Astrocyte (in vitro differentiated cells and primary cell): ENCODE measurements around the gene FUCA1. TPM values are rescaled to one million over a fixed set of nuclear protein-coding genes. Genes with fewer than 3 reads are reported as not detected.

ENCODE experiments used
- DNase-seq: peaks from one replicate; pipeline ENCODE4 v3.0.0-alpha.2; 2010; ENCODE audit warnings: low read depth
- FAIRE-seq: peaks from 2 replicates; lab custom pipeline; 2011; peaks lifted over from hg19 to GRCh38; lab: Jason Lieb, UNC
- H2AFZ ChIP-seq: 2 replicates; pipeline ENCODE4 v1.6.0; 2012; ENCODE audit warnings: low read depth, low read length, inconsistent platforms
- H3K27ac ChIP-seq: 2 replicates; pipeline ENCODE4 v1.5.1; 2011; ENCODE audit warnings: low read depth, low read length, inconsistent platforms
- H3K27me3 ChIP-seq: 2 replicates; pipeline ENCODE4 v1.6.0; 2011; ENCODE audit warnings: low read length, inconsistent platforms; ENCODE audit not compliant: insufficient read depth
- H3K36me3 ChIP-seq: 2 replicates; pipeline ENCODE4 v1.5.1; 2011; ENCODE audit warnings: low read length, inconsistent platforms; ENCODE audit not compliant: insufficient read depth
- H3K4me1 ChIP-seq: 2 replicates; pipeline ENCODE4 v1.5.1; 2011; ENCODE audit warnings: low read length, inconsistent platforms; ENCODE audit not compliant: insufficient read depth
- H3K4me2 ChIP-seq: 2 replicates; pipeline ENCODE4 v1.6.0; 2012; ENCODE audit warnings: low read length, inconsistent platforms
- H3K4me3 ChIP-seq: 2 replicates; pipeline ENCODE4 v1.5.1; 2011; ENCODE audit warnings: low read depth, mild to moderate bottlenecking, low read length, inconsistent platforms; ENCODE audit not compliant: insufficient read depth
- H3K79me2 ChIP-seq: 2 replicates; pipeline ENCODE4 v1.6.0; 2012; ENCODE audit warnings: mild to moderate bottlenecking, low read length, inconsistent platforms; ENCODE audit not compliant: insufficient read depth
- H3K9ac ChIP-seq: 2 replicates; pipeline ENCODE4 v1.6.0; 2012; ENCODE audit warnings: mild to moderate bottlenecking, low read length, inconsistent platforms
- H3K9me3 ChIP-seq: 2 replicates; pipeline ENCODE4 v1.5.1; 2012; ENCODE audit warnings: low read depth, mild to moderate bottlenecking, low read length, inconsistent platforms; ENCODE audit not compliant: insufficient read depth
- H4K20me1 ChIP-seq: 2 replicates; pipeline ENCODE4 v1.6.0; 2012; ENCODE audit warnings: low read length, inconsistent platforms; ENCODE audit not compliant: insufficient read depth
- H3K27ac Mint-ChIP-seq: one replicate; pipeline ENCODE4 v1.8.0; 2021; ENCODE audit warnings: mild to moderate bottlenecking, mixed read lengths; ENCODE audit not compliant: unreplicated experiment
- H3K27me3 Mint-ChIP-seq: one replicate; pipeline ENCODE4 v1.8.0; 2021; ENCODE audit warnings: low read depth, mixed read lengths; ENCODE audit not compliant: unreplicated experiment
- H3K36me3 Mint-ChIP-seq: one replicate; pipeline ENCODE4 v1.8.0; 2021; ENCODE audit warnings: low read depth, mixed read lengths; ENCODE audit not compliant: unreplicated experiment
- H3K4me1 Mint-ChIP-seq: one replicate; pipeline ENCODE4 v1.8.0; 2021; ENCODE audit warnings: low read depth, mixed read lengths; ENCODE audit not compliant: unreplicated experiment
- H3K4me3 Mint-ChIP-seq: one replicate; pipeline ENCODE4 v1.8.0; 2021; ENCODE audit warnings: mild to moderate bottlenecking, moderate library complexity, mixed read lengths; ENCODE audit not compliant: unreplicated experiment
- H3K9me3 Mint-ChIP-seq: one replicate; pipeline ENCODE4 v1.8.0; 2021; ENCODE audit warnings: mild to moderate bottlenecking, mixed read lengths; ENCODE audit not compliant: unreplicated experiment
- EZH2 ChIP-seq: IDR thresholded peaks from 2 replicates; pipeline ENCODE4 v1.6.1; 2012; ENCODE audit warnings: mild to moderate bottlenecking, low read length, inconsistent platforms; ENCODE audit not compliant: insufficient read depth
- total RNA-seq: library from RNA; stranded (reverse); gene quantifications from 2 replicates; pipeline ENCODE4 v1.2.1, GENCODE V29; 2021
- TF ChIP-seq, protein P1 (sequence below): IDR thresholded peaks from 2 replicates; pipeline ENCODE4 v1.5.1; 2011; ENCODE audit warnings: low read depth, mild to moderate bottlenecking, inconsistent platforms, low read length, moderate library complexity; ENCODE audit not compliant: insufficient read depth

The FUCA1 gene
- total RNA-seq, 1 donor from 2014 or later = 10.4 TPM

DNA sequence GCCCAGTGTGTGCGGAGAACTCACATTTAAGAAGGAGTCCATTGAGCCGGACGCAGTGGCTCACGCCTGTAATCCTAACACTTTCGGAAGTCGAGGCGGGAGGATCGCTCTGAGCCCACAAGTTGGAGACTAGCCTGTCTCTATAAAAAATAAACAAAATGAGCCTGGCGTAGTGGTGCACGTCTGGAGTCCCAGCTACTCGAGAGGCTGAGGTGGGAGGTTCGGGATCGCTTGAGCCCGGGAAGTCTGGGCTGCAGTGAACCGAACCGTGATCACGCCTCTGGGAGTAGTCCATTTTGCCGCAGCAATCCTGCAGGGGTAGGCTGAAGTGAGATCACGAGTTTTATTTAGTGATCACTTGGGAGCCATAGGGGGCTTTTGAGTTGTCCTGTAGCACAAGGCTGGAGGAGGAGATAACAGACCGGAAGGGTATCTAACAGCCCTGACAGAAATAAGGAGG, 497 bp upstream of the FUCA1 start:
- H3K36me3 ChIP-seq = no peaks in the 10 kb centered on the region
- H3K9me3 Mint-ChIP-seq = no peaks in the 10 kb centered on the region
- peak overlapping the region; percentile 84 for H3K4me3 Mint-ChIP-seq
- no peak overlapping the region for H3K27ac ChIP-seq
- peak overlapping the region; percentile 31 for H3K9ac ChIP-seq
- peaks cover 24% of the 10 kb centered on the region for H3K27me3 Mint-ChIP-seq
- no peak for FAIRE-seq
- TF ChIP-seq, protein P1, sequence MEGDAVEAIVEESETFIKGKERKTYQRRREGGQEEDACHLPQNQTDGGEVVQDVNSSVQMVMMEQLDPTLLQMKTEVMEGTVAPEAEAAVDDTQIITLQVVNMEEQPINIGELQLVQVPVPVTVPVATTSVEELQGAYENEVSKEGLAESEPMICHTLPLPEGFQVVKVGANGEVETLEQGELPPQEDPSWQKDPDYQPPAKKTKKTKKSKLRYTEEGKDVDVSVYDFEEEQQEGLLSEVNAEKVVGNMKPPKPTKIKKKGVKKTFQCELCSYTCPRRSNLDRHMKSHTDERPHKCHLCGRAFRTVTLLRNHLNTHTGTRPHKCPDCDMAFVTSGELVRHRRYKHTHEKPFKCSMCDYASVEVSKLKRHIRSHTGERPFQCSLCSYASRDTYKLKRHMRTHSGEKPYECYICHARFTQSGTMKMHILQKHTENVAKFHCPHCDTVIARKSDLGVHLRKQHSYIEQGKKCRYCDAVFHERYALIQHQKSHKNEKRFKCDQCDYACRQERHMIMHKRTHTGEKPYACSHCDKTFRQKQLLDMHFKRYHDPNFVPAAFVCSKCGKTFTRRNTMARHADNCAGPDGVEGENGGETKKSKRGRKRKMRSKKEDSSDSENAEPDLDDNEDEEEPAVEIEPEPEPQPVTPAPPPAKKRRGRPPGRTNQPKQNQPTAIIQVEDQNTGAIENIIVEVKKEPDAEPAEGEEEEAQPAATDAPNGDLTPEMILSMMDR = no peak
- no peak for TF ChIP-seq EZH2
- H3K4me1 ChIP-seq = peaks cover 14% of the 10 kb centered on the region
- no peak for DNase-seq
- H3K4me1 Mint-ChIP-seq = peaks cover 13% of the 10 kb centered on the region
- no peaks in the 10 kb centered on the region for H3K79me2 ChIP-seq
- peak overlapping the region; percentile 95 for H3K4me2 ChIP-seq
- H3K27ac Mint-ChIP-seq = no peak overlapping the region
- no peaks in the 10 kb centered on the region for H3K36me3 Mint-ChIP-seq
- H3K4me3 ChIP-seq = peak overlapping the region; percentile 77
- H3K9me3 ChIP-seq = no peaks in the 10 kb centered on the region
- H2AFZ ChIP-seq = peak overlapping the region; percentile 97
- no peaks in the 10 kb centered on the region for H4K20me1 ChIP-seq
- H3K27me3 ChIP-seq = peaks cover 4% of the 10 kb centered on the region

GRCh38 chr1:23867542-23867894, 572 bp downstream of the FUCA1 start:
- Histone ChIP-seq H3K36me3 (no peaks in the 10 kb centered on the region), H3K27ac (no peak overlapping the region), H3K27me3 (peaks cover 4% of the 10 kb centered on the region), H3K4me2 (peak overlapping the region; percentile 95), H3K4me3 (peak overlapping the region; percentile 77), H3K9me3 (no peaks in the 10 kb centered on the region), H3K9ac (peak overlapping the region; percentile 73), H2AFZ (peak overlapping the region; percentile 97), H3K79me2 (no peaks in the 10 kb centered on the region), H3K4me1 (peaks cover 14% of the 10 kb centered on the region), H4K20me1 (no peaks in the 10 kb centered on the region)
- DNase-seq (no peak), FAIRE-seq (no peak)
- Mint-ChIP-seq H3K4me3 (peak overlapping the region; percentile 81), H3K9me3 (no peaks in the 10 kb centered on the region), H3K27me3 (peaks cover 21% of the 10 kb centered on the region), H3K36me3 (no peaks in the 10 kb centered on the region), H3K27ac (no peak overlapping the region), H3K4me1 (peaks cover 13% of the 10 kb centered on the region)
- TF ChIP-seq EZH2 = no peak
- TF ChIP-seq, protein P1 = no peak

DNA sequence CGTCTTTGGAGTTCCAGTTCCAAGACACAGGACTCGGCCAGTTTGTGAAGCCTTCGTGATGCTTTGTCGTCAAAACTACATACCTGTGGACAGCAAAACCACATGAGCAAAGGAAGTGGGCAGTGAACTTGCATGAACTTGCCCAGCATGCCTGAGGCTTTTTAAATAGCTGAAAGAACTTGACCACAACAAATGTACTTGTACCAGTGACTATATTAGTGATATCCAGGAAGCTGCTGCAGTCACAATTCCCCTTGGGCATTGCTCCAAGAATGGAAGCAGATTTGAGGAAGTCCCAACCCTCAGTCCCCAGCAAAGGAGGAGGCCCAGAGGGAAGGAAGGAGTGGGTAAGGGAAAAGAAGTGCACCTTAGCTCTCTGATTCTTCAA, 2.6 kb downstream of the FUCA1 start:
- H3K27ac Mint-ChIP-seq = no peak overlapping the region
- H3K9me3 Mint-ChIP-seq = no peaks in the 10 kb centered on the region
- H3K4me1 Mint-ChIP-seq = peaks cover 13% of the 10 kb centered on the region
- no peak overlapping the region for H3K9ac ChIP-seq
- H4K20me1 ChIP-seq = no peaks in the 10 kb centered on the region
- H3K4me3 ChIP-seq = no peak overlapping the region
- H2AFZ ChIP-seq = no peak overlapping the region
- peaks cover 14% of the 10 kb centered on the region for H3K4me1 ChIP-seq
- H3K4me3 Mint-ChIP-seq = peak overlapping the region; percentile 50
- FAIRE-seq (no peak), DNase-seq (peak; percentile 96)
- no peaks in the 10 kb centered on the region for H3K9me3 ChIP-seq
- peak overlapping the region; percentile 40 for H3K27ac ChIP-seq
- H3K4me2 ChIP-seq = peak overlapping the region; percentile 60
- no peaks in the 10 kb centered on the region for H3K36me3 ChIP-seq
- H3K27me3 ChIP-seq = peaks cover 4% of the 10 kb centered on the region
- H3K36me3 Mint-ChIP-seq = no peaks in the 10 kb centered on the region
- peaks cover 23% of the 10 kb centered on the region for H3K27me3 Mint-ChIP-seq
- H3K79me2 ChIP-seq = no peaks in the 10 kb centered on the region
- TF ChIP-seq, protein P1 = no peak
- no peak for TF ChIP-seq EZH2
